Skeletal muscle tissue (tissue), 4 donors: ENCODE data around the gene CRHR1. TPM values are rescaled to one million over a fixed set of nuclear protein-coding genes. Genes with fewer than 3 reads are reported as not detected.

Experiments used
- H3K27ac ChIP-seq: one replicate; pipeline ENCODE4 v1.7.0; 2013; ENCODE audit warnings: mild to moderate bottlenecking, low read depth, low read length, inconsistent platforms
- H3K27me3 ChIP-seq, 3 donors: one replicate each; pipeline ENCODE4 v1.7.0; 2013; ENCODE audit warnings: low read length in 3 of 3; ENCODE audit not compliant: control insufficient read depth in 3 of 3, insufficient read depth in 3 of 3
- H3K36me3 ChIP-seq, 3 donors: one replicate each; pipeline ENCODE4 v1.7.0; 2013; ENCODE audit warnings: low read length in 3 of 3; ENCODE audit not compliant: control insufficient read depth in 3 of 3, insufficient read depth in 3 of 3
- H3K4me1 ChIP-seq, 3 donors: one replicate each; pipeline ENCODE4 v1.7.0; 2013; ENCODE audit warnings: low read length in 3 of 3, mild to moderate bottlenecking in 3 of 3; ENCODE audit not compliant: control insufficient read depth in 3 of 3, insufficient read depth in 3 of 3
- H3K4me3 ChIP-seq, 3 donors: one replicate each; pipeline ENCODE4 v1.7.0; 2013; ENCODE audit warnings: low read length in 3 of 3
- H3K9ac ChIP-seq, 3 donors: one replicate each; pipeline ENCODE4 v1.7.0; 2013; ENCODE audit warnings: low read length in 3 of 3, mild to moderate bottlenecking in 3 of 3, moderate library complexity in 2 of 3, low read depth in 1 of 3
- H3K9me3 ChIP-seq, 3 donors: one replicate each; pipeline ENCODE4 v1.7.0; 2013; ENCODE audit warnings: low read length in 3 of 3; ENCODE audit not compliant: control insufficient read depth in 3 of 3
- total RNA-seq: library from RNA; depleted of rRNA; stranded (reverse); fragments of >200 nt; gene quantifications from one replicate; pipeline ENCODE4 v1.2.3, GENCODE V29; 2014
- donor health status: Osteomylitis.

The CRHR1 gene
- total RNA-seq, 1 donor from 2014 or later, result 0.52 TPM

- no peak overlapping the region for H3K4me3 ChIP-seq
Observed at GRCh38 chr17:45793999-45794540, 9.9 kb downstream of the CRHR1 start.

GRCh38 chr17:45794840-45795239 is 10.7 kb downstream of the CRHR1 start:
- H3K36me3 ChIP-seq, result no peaks in the 10 kb centered on the region
- H3K27me3 ChIP-seq, result peaks cover 17 to 61% (median 54%) of the 10 kb centered on the region in 3 donors
- no peak overlapping the region for H3K4me3 ChIP-seq
- no peak overlapping the region for H3K9ac ChIP-seq
- peaks cover 0 to 2% (median 0%) of the 10 kb centered on the region in 3 donors for H3K4me1 ChIP-seq
- no peak overlapping the region for H3K27ac ChIP-seq
- no peaks in the 10 kb centered on the region for H3K9me3 ChIP-seq

More at GRCh38 chr17:45793999-45794540, 9.9 kb downstream of the CRHR1 start:
- H3K4me1 ChIP-seq, result peaks cover 0 to 2% (median 0%) of the 10 kb centered on the region in 3 donors
- no peak overlapping the region for H3K9ac ChIP-seq
- H3K27ac ChIP-seq, result no peak overlapping the region
- H3K27me3 ChIP-seq, result peaks cover 17 to 63% (median 52%) of the 10 kb centered on the region in 3 donors
- no peaks in the 10 kb centered on the region for H3K9me3 ChIP-seq
- no peaks in the 10 kb centered on the region for H3K36me3 ChIP-seq

GRCh38 chr17:45800816-45801215 is 16.7 kb downstream of the CRHR1 start:
- H3K36me3 ChIP-seq, result no peaks in the 10 kb centered on the region
- no peak overlapping the region for H3K9ac ChIP-seq
- H3K27me3 ChIP-seq, result peaks cover 0 to 27% (median 25%) of the 10 kb centered on the region in 3 donors
- H3K4me3 ChIP-seq, result no peak overlapping the region
- no peaks in the 10 kb centered on the region for H3K9me3 ChIP-seq
- H3K27ac ChIP-seq, result no peak overlapping the region
- H3K4me1 ChIP-seq, result peaks cover 0 to 11% (median 5%) of the 10 kb centered on the region in 3 donors

GRCh38 chr17:45801421-45801820 is 17.3 kb downstream of the CRHR1 start:
- H3K4me3 ChIP-seq, result no peak overlapping the region
- H3K9ac ChIP-seq, result no peak overlapping the region
- no peak overlapping the region for H3K27ac ChIP-seq
- peaks cover 0 to 27% (median 25%) of the 10 kb centered on the region in 3 donors for H3K27me3 ChIP-seq
- H3K9me3 ChIP-seq, result no peaks in the 10 kb centered on the region
- no peaks in the 10 kb centered on the region for H3K36me3 ChIP-seq
- H3K4me1 ChIP-seq, result peaks cover 0 to 11% (median 5%) of the 10 kb centered on the region in 3 donors

- Histone ChIP-seq H3K27me3 (peaks cover 0 to 23% (median 14%) of the 10 kb centered on the region in 3 donors), H3K36me3 (no peaks in the 10 kb centered on the region), H3K9ac (no peak overlapping the region), H3K4me1 (no peaks in the 10 kb centered on the region), H3K9me3 (no peaks in the 10 kb centered on the region), H3K27ac (no peak overlapping the region), H3K4me3 (no peak overlapping the region)
Observed at GRCh38 chr17:45808845-45809244, 24.7 kb downstream of the CRHR1 start.

- H3K4me3 ChIP-seq, result no peak overlapping the region
- peaks cover 0 to 23% (median 14%) of the 10 kb centered on the region in 3 donors for H3K27me3 ChIP-seq
- H3K27ac ChIP-seq, result no peak overlapping the region
- no peaks in the 10 kb centered on the region for H3K36me3 ChIP-seq
- H3K9ac ChIP-seq, result no peak overlapping the region
- no peaks in the 10 kb centered on the region for H3K9me3 ChIP-seq
- peaks cover 0 to 1% (median 0%) of the 10 kb centered on the region in 3 donors for H3K4me1 ChIP-seq
Observed at GRCh38 chr17:45809499-45809898, 25.4 kb downstream of the CRHR1 start.

- Histone ChIP-seq H3K9ac (no peak overlapping the region), H3K27me3 (peaks cover 0 to 9% (median 8%) of the 10 kb centered on the region in 3 donors), H3K4me1 (peaks cover 0 to 8% (median 3%) of the 10 kb centered on the region in 3 donors), H3K9me3 (no peaks in the 10 kb centered on the region), H3K36me3 (no peaks in the 10 kb centered on the region), H3K27ac (no peak overlapping the region), H3K4me3 (no peak overlapping the region)
Observed at GRCh38 chr17:45812102-45812501, 28.0 kb downstream of the CRHR1 start.

- no peaks in the 10 kb centered on the region for H3K9me3 ChIP-seq
- H3K27ac ChIP-seq, result no peak overlapping the region
- H3K4me1 ChIP-seq, result peaks cover 0 to 8% (median 3%) of the 10 kb centered on the region in 3 donors
- H3K36me3 ChIP-seq, result no peaks in the 10 kb centered on the region
- H3K4me3 ChIP-seq, result no peak overlapping the region
- H3K9ac ChIP-seq, result no peak overlapping the region
- H3K27me3 ChIP-seq, result peaks cover 0 to 3% (median 2%) of the 10 kb centered on the region in 3 donors
Observed at GRCh38 chr17:45813048-45813725, 29.1 kb downstream of the CRHR1 start.

GRCh38 chr17:45814622-45815606 is 30.8 kb downstream of the CRHR1 start:
- Histone ChIP-seq H3K9ac (peak overlapping the region in 2 of 3 donors; percentile 50 to 54), H3K27ac (no peak overlapping the region), H3K4me3 (no peak overlapping the region), H3K4me1 (peaks cover 0 to 8% (median 3%) of the 10 kb centered on the region in 3 donors), H3K27me3 (peaks cover 0 to 2% (median 2%) of the 10 kb centered on the region in 3 donors), H3K36me3 (no peaks in the 10 kb centered on the region), H3K9me3 (no peaks in the 10 kb centered on the region)
